Uterus (tissue), 2 donors: ENCODE data around the gene HNRNPA2B1.

ENCODE experiments used
- POLR2A ChIP-seq, 2 donors: fragments of 450-650 bp; IDR thresholded peaks; one replicate each; pipeline ENCODE4 v1.6.1; 2016; ENCODE audit warnings: antibody characterized with exemption in 2 of 2, mild to moderate bottlenecking in 1 of 2, moderate library complexity in 1 of 2
- TF ChIP-seq, protein P1 (sequence below), 4 experiments: fragments of 200-600 bp in 2 of 4; fragments of 450-650 bp in 2 of 4; sonication (generic) in 2 of 4; IDR thresholded peaks; one replicate each; pipeline ENCODE4 v1.5.1; 2016 to 2019; ENCODE audit warnings: antibody characterized with exemption in 4 of 4, mild to moderate bottlenecking in 2 of 4, moderate library complexity in 1 of 4

DNA sequence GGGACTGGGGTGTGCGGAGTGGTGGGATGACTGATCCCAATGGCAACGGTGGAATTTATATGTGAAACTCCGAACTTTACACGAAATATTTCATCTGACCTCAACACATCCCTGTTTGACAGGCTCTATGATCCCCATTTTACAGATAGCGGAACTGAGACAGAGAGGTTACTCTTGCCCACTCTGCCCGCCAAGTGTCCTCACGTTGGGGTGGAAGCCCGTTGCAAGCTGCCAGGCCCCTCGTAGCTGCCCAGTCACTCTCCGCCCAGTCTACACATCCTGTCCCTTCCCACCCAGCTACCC is 48.9 kb downstream of the HNRNPA2B1 start:
- TF ChIP-seq, protein P1, sequence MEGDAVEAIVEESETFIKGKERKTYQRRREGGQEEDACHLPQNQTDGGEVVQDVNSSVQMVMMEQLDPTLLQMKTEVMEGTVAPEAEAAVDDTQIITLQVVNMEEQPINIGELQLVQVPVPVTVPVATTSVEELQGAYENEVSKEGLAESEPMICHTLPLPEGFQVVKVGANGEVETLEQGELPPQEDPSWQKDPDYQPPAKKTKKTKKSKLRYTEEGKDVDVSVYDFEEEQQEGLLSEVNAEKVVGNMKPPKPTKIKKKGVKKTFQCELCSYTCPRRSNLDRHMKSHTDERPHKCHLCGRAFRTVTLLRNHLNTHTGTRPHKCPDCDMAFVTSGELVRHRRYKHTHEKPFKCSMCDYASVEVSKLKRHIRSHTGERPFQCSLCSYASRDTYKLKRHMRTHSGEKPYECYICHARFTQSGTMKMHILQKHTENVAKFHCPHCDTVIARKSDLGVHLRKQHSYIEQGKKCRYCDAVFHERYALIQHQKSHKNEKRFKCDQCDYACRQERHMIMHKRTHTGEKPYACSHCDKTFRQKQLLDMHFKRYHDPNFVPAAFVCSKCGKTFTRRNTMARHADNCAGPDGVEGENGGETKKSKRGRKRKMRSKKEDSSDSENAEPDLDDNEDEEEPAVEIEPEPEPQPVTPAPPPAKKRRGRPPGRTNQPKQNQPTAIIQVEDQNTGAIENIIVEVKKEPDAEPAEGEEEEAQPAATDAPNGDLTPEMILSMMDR (IDR thresholded peaks at IDR 0.05) = no peak
- TF ChIP-seq POLR2A (IDR thresholded peaks at IDR 0.05) = no peak
